HEK293 (cell line): ENCODE results near the gene DLX4.

ENCODE experiments used
- CTCF ChIA-PET: fragments of 350-600 bp; formaldehyde crosslinking; extraction: SDS; loops from one replicate; lab custom pipeline; 2021; ENCODE audit warnings: antibody characterized with exemption; lab: Yijun Ruan, JAX
- POLR2A ChIA-PET: fragments of 300-600 bp; formaldehyde crosslinking; extraction: SDS; loops from one replicate; lab custom pipeline; 2020; ENCODE audit warnings: antibody characterized with exemption, inconsistent platforms; lab: Yijun Ruan, JAX
- H3K27ac ChIP-seq: fragments of 200-500 bp; sonication (Bioruptor generic); 2 replicates; pipeline ENCODE4 v1.5.1; 2014; ENCODE audit warnings: low read depth, low read length, control low read depth, inconsistent platforms; ENCODE audit errors: extremely low read depth
- H3K36me3 ChIP-seq, 2 experiments: fragments of 200-500 bp in 1 of 2; sonication (Bioruptor generic) in 1 of 2; 1 replicate in 1 of 2; 2 replicates in 1 of 2; pipeline ENCODE4 v1.5.1; 2014 to 2017; ENCODE audit warnings: inconsistent platforms in 2 of 2, low read length in 2 of 2; ENCODE audit not compliant: control insufficient read depth in 2 of 2, insufficient read depth in 1 of 2
- H3K4me1 ChIP-seq: fragments of 200-500 bp; sonication (Bioruptor generic); 2 replicates; pipeline ENCODE4 v1.5.1; 2014; ENCODE audit warnings: mild to moderate bottlenecking, low read length, inconsistent platforms; ENCODE audit not compliant: control insufficient read depth, insufficient read depth
- H3K4me3 ChIP-seq: 2 replicates; pipeline ENCODE4 v1.5.1; 2011; ENCODE audit warnings: low read depth, mild to moderate bottlenecking, control low read depth, low read length, moderate library complexity
- H3K9me3 ChIP-seq: fragments of 200-500 bp; sonication (Bioruptor generic); 2 replicates; pipeline ENCODE4 v1.5.1; 2014; ENCODE audit warnings: low read depth, low read length, inconsistent platforms; ENCODE audit not compliant: control insufficient read depth, insufficient read depth
- IKZF3 ChIP-seq: fragments of 450-650 bp; IDR thresholded peaks from 2 replicates; pipeline ENCODE4 v1.5.0; 2018; ENCODE audit warnings: missing biosample characterization, mild to moderate bottlenecking, missing genetic modification characterization, moderate library complexity
- MEIS1 ChIP-seq: sonication (generic); formaldehyde crosslinking; IDR thresholded peaks from 2 replicates; pipeline ENCODE4 v1.8.1; 2022; ENCODE audit warnings: missing genetic modification reagents, mild to moderate bottlenecking, borderline replicate concordance
- REPIN1 ChIP-seq: fragments of 450-650 bp; formaldehyde crosslinking; IDR thresholded peaks from 2 replicates; pipeline ENCODE4 v1.5.1; 2017; ENCODE audit warnings: missing biosample characterization, missing genetic modification characterization, low read depth
- SCRT2 ChIP-seq: fragments of 450-650 bp; formaldehyde crosslinking; IDR thresholded peaks from 2 replicates; pipeline ENCODE4 v1.5.1; 2016; ENCODE audit warnings: missing biosample characterization, missing genetic modification characterization
- SP7 ChIP-seq: fragments of 450-650 bp; formaldehyde crosslinking; IDR thresholded peaks from 2 replicates; pipeline ENCODE4 v1.5.1; 2016; ENCODE audit warnings: missing biosample characterization, missing genetic modification characterization
- ZBTB10 ChIP-seq: fragments of 450-650 bp; formaldehyde crosslinking; IDR thresholded peaks from 2 replicates; pipeline ENCODE4 v1.5.1; 2016; ENCODE audit warnings: missing biosample characterization, missing genetic modification characterization
- ZBTB6 ChIP-seq: fragments of 450-650 bp; formaldehyde crosslinking; IDR thresholded peaks from 2 replicates; pipeline ENCODE4 v1.5.1; 2017; ENCODE audit warnings: missing biosample characterization, missing genetic modification characterization
- ZNF133 ChIP-seq: fragments of 450-650 bp; formaldehyde crosslinking; IDR thresholded peaks from 2 replicates; pipeline ENCODE4 v1.5.1; 2016; ENCODE audit warnings: missing biosample characterization, missing genetic modification characterization
- ZNF138 ChIP-seq: fragments of 450-650 bp; formaldehyde crosslinking; IDR thresholded peaks from 2 replicates; pipeline ENCODE4 v1.5.1; 2016; ENCODE audit warnings: missing biosample characterization, missing genetic modification characterization, borderline replicate concordance
- ZNF175 ChIP-seq: fragments of 450-650 bp; formaldehyde crosslinking; IDR thresholded peaks from 2 replicates; pipeline ENCODE4 v1.5.1; 2016; ENCODE audit warnings: missing biosample characterization, missing genetic modification characterization
- ZNF19 ChIP-seq: fragments of 450-650 bp; formaldehyde crosslinking; IDR thresholded peaks from 2 replicates; pipeline ENCODE4; 2016; ENCODE audit warnings: missing biosample characterization, missing genetic modification characterization, low read depth
- ZNF223 ChIP-seq: fragments of 450-650 bp; formaldehyde crosslinking; IDR thresholded peaks from 2 replicates; pipeline ENCODE4 v1.5.1; 2016; ENCODE audit warnings: missing biosample characterization, missing genetic modification characterization
- ZNF248 ChIP-seq: fragments of 450-650 bp; formaldehyde crosslinking; IDR thresholded peaks from 2 replicates; pipeline ENCODE4 v1.5.1; 2017; ENCODE audit warnings: missing biosample characterization, missing genetic modification characterization
- ZNF274 ChIP-seq, 2 experiments: fragments of 200-500 bp in 1 of 2; fragments of 450-650 bp in 1 of 2; sonication (Bioruptor generic) in 1 of 2; formaldehyde crosslinking in 1 of 2; IDR thresholded peaks; 2 replicates each; pipeline versions ENCODE4 v1.5.1 to v1.6.1; 2014 to 2016; ENCODE audit warnings: borderline replicate concordance in 1 of 2, inconsistent platforms in 1 of 2, low read length in 1 of 2, missing biosample characterization in 1 of 2, missing genetic modification characterization in 1 of 2
- ZNF37A ChIP-seq: fragments of 450-650 bp; IDR thresholded peaks from 2 replicates; pipeline ENCODE4 v1.5.1; 2018; ENCODE audit warnings: missing biosample characterization, missing genetic modification characterization
- ZNF394 ChIP-seq: fragments of 450-650 bp; formaldehyde crosslinking; IDR thresholded peaks from 2 replicates; pipeline ENCODE4 v1.5.1; 2016; ENCODE audit warnings: missing biosample characterization, missing genetic modification characterization, mild to moderate bottlenecking, moderate library complexity, borderline replicate concordance
- ZNF404 ChIP-seq: fragments of 450-650 bp; formaldehyde crosslinking; IDR thresholded peaks from 2 replicates; pipeline ENCODE4 v1.5.1; 2017; ENCODE audit warnings: missing biosample characterization, missing genetic modification characterization
- ZNF530 ChIP-seq: fragments of 450-650 bp; formaldehyde crosslinking; IDR thresholded peaks from 2 replicates; pipeline ENCODE4 v1.5.1; 2016; ENCODE audit warnings: low read depth, missing biosample characterization, missing genetic modification characterization
- ZNF555 ChIP-seq: fragments of 450-650 bp; formaldehyde crosslinking; conservative IDR thresholded peaks from 2 replicates; pipeline ENCODE4 v1.5.1; 2017; ENCODE audit warnings: missing biosample characterization, mild to moderate bottlenecking, missing genetic modification characterization, inconsistent platforms
- ZNF626 ChIP-seq: fragments of 450-650 bp; sonication (Bioruptor Pico); formaldehyde crosslinking; IDR thresholded peaks from 2 replicates; pipeline ENCODE4 v1.5.1; 2018; ENCODE audit warnings: missing biosample characterization, missing genetic modification characterization, inconsistent platforms
- ZNF629 ChIP-seq: fragments of 450-650 bp; formaldehyde crosslinking; IDR thresholded peaks from 2 replicates; pipeline ENCODE4 v1.5.1; 2017; ENCODE audit warnings: missing biosample characterization, missing genetic modification characterization
- ZNF664 ChIP-seq: fragments of 450-650 bp; formaldehyde crosslinking; IDR thresholded peaks from 2 replicates; pipeline ENCODE4 v1.5.1; 2016; ENCODE audit warnings: missing biosample characterization, missing genetic modification characterization
- ZNF701 ChIP-seq: fragments of 450-650 bp; formaldehyde crosslinking; IDR thresholded peaks from 2 replicates; pipeline ENCODE4 v1.5.1; 2016; ENCODE audit warnings: missing biosample characterization, missing genetic modification characterization
- ZNF791 ChIP-seq: fragments of 450-650 bp; formaldehyde crosslinking; IDR thresholded peaks from 2 replicates; pipeline ENCODE4 v1.5.1; 2016; ENCODE audit warnings: missing biosample characterization, missing genetic modification characterization
- ZXDB ChIP-seq: fragments of 450-650 bp; formaldehyde crosslinking; IDR thresholded peaks from 2 replicates; pipeline ENCODE4 v1.5.1; 2016; ENCODE audit warnings: missing biosample characterization, missing genetic modification characterization
- TF ChIP-seq, protein P1 (sequence below): fragments of 450-650 bp; formaldehyde crosslinking; IDR thresholded peaks from 2 replicates; pipeline ENCODE4 v1.5.1; 2016; ENCODE audit warnings: missing biosample characterization, missing genetic modification characterization
- TF ChIP-seq, protein P2 (sequence below): fragments of 450-650 bp; formaldehyde crosslinking; IDR thresholded peaks from 2 replicates; pipeline ENCODE4 v1.5.1; 2017; ENCODE audit warnings: missing biosample characterization, missing genetic modification characterization

The DLX4 gene

DNA sequence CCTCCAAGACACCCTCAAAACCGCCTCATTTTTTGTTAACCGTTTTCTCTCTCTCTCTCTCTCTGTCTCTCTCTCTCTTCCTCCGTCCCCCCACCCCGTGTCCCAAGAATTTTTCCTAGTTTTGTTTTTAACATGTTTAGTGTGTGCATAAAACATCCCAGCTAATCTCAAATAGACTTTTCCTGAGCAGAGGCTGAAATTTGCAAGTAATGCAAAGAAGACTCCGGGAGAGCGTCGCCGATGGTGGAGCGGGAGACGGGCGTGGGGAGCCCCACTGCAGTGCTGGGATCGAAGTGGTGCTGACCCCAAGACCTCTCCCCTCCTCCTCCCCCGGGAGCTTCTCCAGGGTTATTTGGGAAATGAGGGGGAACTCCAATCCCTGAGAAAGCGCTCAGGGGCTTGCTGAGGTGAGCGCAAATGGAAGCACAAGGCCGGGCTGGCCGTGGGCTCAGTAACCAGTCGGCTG lies 4.7 kb upstream of the DLX4 start:
- TF ChIP-seq MEIS1 (CRISPR knock-in tag) (no peak), ZNF404 (tag by site-specific recombination) (no peak), ZNF138 (tag by site-specific recombination) (no peak), ZNF37A (no peak), ZNF223 (tag by site-specific recombination) (no peak), ZNF133 (tag by site-specific recombination) (no peak), ZNF19 (tag by site-specific recombination) (no peak), ZNF701 (tag by site-specific recombination) (no peak), ZNF248 (tag by site-specific recombination) (no peak), ZNF664 (tag by site-specific recombination) (no peak), ZNF626 (tag by site-specific recombination) (no peak), ZXDB (tag by site-specific recombination) (no peak), ZNF555 (tag by site-specific recombination) (no peak), SCRT2 (tag by site-specific recombination) (no peak), ZNF791 (tag by site-specific recombination) (no peak), IKZF3 (tag by site-specific recombination) (no peak)
- TF ChIP-seq, protein P1, sequence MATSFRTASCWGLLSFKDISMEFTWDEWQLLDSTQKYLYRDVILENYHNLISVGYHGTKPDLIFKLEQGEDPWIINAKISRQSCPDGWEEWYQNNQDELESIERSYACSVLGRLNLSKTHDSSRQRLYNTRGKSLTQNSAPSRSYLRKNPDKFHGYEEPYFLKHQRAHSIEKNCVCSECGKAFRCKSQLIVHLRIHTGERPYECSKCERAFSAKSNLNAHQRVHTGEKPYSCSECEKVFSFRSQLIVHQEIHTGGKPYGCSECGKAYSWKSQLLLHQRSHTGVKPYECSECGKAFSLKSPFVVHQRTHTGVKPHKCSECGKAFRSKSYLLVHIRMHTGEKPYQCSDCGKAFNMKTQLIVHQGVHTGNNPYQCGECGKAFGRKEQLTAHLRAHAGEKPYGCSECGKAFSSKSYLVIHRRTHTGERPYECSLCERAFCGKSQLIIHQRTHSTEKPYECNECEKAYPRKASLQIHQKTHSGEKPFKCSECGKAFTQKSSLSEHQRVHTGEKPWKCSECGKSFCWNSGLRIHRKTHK (tag by site-specific recombination), result no peak
- TF ChIP-seq, protein P2, sequence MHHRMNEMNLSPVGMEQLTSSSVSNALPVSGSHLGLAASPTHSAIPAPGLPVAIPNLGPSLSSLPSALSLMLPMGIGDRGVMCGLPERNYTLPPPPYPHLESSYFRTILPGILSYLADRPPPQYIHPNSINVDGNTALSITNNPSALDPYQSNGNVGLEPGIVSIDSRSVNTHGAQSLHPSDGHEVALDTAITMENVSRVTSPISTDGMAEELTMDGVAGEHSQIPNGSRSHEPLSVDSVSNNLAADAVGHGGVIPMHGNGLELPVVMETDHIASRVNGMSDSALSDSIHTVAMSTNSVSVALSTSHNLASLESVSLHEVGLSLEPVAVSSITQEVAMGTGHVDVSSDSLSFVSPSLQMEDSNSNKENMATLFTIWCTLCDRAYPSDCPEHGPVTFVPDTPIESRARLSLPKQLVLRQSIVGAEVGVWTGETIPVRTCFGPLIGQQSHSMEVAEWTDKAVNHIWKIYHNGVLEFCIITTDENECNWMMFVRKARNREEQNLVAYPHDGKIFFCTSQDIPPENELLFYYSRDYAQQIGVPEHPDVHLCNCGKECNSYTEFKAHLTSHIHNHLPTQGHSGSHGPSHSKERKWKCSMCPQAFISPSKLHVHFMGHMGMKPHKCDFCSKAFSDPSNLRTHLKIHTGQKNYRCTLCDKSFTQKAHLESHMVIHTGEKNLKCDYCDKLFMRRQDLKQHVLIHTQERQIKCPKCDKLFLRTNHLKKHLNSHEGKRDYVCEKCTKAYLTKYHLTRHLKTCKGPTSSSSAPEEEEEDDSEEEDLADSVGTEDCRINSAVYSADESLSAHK (tag by site-specific recombination), result no peak
- POLR2A ChIA-PET, result interaction anchor here (1.1 kb wide), 1 partner anchor 30 kb away, joined by 6 read pairs; the partner anchor contains the start of gene DLX3

GRCh38 chr17:49964769-49965523 lies 4.0 kb upstream of the DLX4 start:
- H3K4me1 ChIP-seq, result no peaks in the 10 kb centered on the region
- H3K27ac ChIP-seq, result no peak overlapping the region
- no peaks in the 10 kb centered on the region for H3K9me3 ChIP-seq
- ChIA-PET POLR2A (interaction anchor here (1.1 kb wide), 1 partner anchor 30 kb away, joined by 6 read pairs; the partner anchor contains the start of gene DLX3), CTCF (interaction anchor here (1.7 to 4.4 kb wide), 3 partner anchors 12 to 32 kb away, joined by 9 to 21 read pairs (median 18); no protein-coding TSS in a partner anchor)
- H3K36me3 ChIP-seq, result no peaks in the 10 kb centered on the region
- H3K4me3 ChIP-seq, result no peak overlapping the region
- TF ChIP-seq ZBTB10 (no peak), ZNF175 (no peak), REPIN1 (tag by site-specific recombination) (no peak), ZBTB6 (tag by site-specific recombination) (no peak), ZNF530 (no peak), ZNF274 (IDR thresholded peaks at IDR 0.05; ENCODE audit: low read length) (no peak), ZNF274 (tag by site-specific recombination; IDR thresholded peaks at IDR 0.05; ENCODE audit: borderline replicate concordance) (no peak), ZNF248 (tag by site-specific recombination) (no peak), SP7 (tag by site-specific recombination) (no peak), ZNF394 (tag by site-specific recombination) (no peak), ZNF629 (tag by site-specific recombination) (no peak)

More for the DNA sequence above, 4.7 kb upstream of the DLX4 start:
- Histone ChIP-seq H3K27ac (no peak overlapping the region), H3K4me1 (no peaks in the 10 kb centered on the region), H3K4me3 (no peak overlapping the region), H3K9me3 (no peaks in the 10 kb centered on the region), H3K36me3 (no peaks in the 10 kb centered on the region)
- CTCF ChIA-PET, result interaction anchor here (1.7 to 4.4 kb wide), 2 partner anchors 12 to 33 kb away, joined by 9 to 18 read pairs; no protein-coding TSS in a partner anchor
